ENCODE results near the gene GJC1.

GJC1 gene

DNA sequence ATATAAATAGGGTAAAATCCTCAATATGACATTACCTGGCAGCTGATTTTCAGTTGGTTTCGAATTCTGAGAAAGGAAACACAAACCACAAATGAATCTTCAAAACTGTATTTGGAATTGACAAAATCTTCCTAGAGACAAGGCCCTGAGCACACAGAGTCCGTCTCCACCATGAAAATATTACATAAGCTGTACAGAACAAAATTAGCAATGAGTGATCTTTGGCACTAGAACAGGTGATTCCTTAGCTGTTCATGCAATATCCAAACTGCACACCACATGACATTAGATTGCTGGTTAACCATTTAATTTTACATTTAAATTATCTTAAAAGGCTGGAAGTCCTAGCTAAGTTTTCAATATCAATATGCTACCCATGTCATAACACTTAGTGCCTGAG is 31.7 kb downstream of the GJC1 start:
- no peak for DNase-seq (ENCODE audit: low read depth)

DNA sequence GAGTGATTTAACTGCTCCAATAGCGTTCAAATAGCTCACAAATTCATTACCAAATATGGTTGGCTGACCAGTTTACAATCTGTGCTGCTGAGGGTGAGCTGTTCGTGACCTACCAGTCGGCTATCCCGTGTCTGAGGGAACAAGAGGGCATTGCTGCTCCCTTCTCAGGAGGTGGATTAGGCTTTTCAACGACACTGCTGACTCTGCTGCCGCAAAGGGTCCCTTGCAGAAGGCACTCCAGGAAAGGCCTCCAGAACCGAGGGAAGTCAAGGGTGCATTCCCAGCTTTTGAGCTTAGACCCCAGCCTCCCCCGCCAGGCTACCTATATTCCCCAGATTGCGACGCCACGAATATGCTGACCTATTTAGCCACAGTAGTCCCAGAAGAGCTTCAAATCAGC is 32.3 kb downstream of the GJC1 start:
- no peak for DNase-seq (ENCODE audit: low read depth)

GRCh38 chr17:44796731-44797130 is 33.4 kb downstream of the GJC1 start:
- DNase-seq (ENCODE audit: low read depth) = no peak

GRCh38 chr17:44795928-44796327 is 34.2 kb downstream of the GJC1 start:
- no peak for DNase-seq (ENCODE audit: low read depth)

GRCh38 chr17:44795421-44795820 is 34.7 kb downstream of the GJC1 start:
- no peak for DNase-seq (ENCODE audit: low read depth)

DNA sequence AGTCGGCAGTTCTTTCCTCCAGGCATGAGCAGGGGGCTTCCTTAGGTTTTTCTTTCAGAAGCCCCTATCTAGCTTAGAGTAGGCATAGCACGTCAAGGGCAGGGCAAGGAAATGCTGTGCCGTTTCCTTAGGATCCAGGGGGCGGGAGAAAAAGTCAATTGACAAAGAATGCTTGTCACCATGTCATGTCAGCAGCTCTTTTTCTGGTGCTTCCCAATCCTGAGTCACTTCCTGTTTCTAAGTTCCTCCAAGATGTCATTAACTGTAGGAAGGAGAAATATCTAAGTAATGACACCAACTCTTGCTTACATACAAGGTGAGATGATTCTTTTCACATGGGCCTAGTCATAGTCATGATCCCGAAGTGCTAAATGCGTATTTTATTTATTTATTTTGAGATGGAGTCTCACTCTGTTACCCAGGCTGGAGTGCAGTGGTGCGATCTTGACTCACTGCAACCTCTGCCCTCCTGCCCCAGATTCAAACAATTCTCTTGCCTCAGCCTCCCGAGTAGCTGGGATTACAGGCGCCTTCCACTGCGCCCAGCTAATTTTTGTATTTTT is 35.2 kb downstream of the GJC1 start:
- DNase-seq (ENCODE audit: low read depth) = no peak

- DNase-seq (ENCODE audit: low read depth) = no peak
These were observed 35.9 kb downstream of the GJC1 start for GRCh38 chr17:44793885-44794842.

- DNase-seq (ENCODE audit: low read depth) = no peak
These were observed 37.8 kb downstream of the GJC1 start for GRCh38 chr17:44792276-44792675.

DNA sequence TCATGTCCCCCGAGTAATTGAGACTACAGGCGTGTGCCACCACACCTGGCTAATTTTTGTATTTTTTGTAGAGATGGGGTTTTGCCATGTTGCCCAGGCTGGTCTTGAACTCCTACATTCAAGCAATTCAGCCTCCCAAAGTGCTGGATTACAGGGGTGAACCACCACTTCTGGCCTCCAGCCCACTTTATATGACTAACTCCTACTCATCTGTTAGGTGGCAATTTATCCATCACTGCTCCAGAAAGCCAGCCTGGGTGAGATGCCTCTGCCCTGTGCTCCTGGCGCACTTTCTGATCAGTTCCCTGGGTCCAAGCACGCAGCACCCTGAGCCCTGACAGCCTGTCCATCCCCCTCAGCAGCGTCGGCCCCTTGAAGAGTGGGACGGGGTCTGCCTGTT is 41.9 kb downstream of the GJC1 start:
- DNase-seq (ENCODE audit: low read depth) = no peak

DNA sequence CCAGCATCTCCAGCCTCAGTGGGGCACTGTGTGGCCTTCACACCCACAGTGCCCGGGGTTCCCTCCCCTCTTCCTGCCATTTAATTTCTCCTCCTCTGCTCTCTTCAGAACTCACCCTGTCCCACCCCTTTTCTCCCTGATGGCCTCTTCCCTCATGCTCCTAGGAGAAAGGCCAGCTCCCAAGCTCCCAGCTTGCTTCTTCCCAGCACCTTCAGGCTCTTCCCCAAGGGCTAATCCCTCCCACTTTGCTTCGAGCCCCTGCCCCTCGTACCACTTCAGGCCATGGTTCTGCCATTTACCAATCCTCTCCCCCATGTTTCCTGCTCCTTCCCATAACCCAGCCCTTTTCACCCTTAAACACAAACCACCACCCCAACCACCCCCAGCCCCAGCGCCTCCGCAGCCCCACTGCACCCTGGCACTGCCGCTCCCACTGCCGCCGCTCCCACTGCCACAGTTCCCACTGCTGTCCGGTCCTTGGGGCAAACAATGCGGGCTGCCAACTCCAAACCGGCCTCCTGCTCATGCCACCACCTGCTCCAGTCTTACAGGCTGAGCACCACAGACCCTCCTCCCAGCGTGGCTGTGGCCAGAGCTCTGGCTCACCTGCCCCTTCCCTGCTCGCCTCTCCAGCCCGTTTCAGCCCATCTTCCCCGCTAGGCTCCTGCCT is 42.7 kb downstream of the GJC1 start:
- DNase-seq (ENCODE audit: low read depth) = no peak

- no peak for DNase-seq (ENCODE audit: low read depth)
These were observed 43.5 kb downstream of the GJC1 start for GRCh38 chr17:44786551-44787081.

GRCh38 chr17:44785921-44786320 is 44.2 kb downstream of the GJC1 start:
- no peak for DNase-seq (ENCODE audit: low read depth)

DNA sequence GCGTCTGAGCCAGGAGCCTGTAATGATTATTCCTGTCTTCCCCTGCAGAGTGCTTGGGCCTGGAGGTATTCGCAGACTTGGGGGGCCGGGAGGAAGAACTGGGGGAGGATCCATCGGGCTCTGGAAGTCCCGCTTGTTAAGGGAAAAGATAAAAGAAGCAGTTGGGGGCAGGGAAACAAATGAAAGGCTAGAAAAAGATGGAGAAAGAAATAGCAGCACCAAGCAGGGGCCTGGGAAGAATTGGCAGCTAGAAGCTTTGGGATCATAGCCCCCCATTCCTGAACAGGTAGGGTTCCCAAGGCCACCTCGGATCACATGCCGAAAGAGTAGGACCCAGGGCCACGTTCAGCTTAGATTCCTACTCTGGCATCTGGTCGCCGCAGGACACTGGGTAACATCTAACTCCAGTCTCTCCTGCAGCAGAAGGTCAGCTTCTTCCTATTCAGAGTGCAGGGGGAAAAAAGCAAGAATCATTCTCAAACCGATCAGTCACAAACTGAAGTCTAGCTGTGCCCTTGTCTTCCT is 47.7 kb downstream of the GJC1 start:
- no peak for DNase-seq (ENCODE audit: low read depth)

- no peak for DNase-seq (ENCODE audit: low read depth)
These were observed 48.3 kb downstream of the GJC1 start for GRCh38 chr17:44781551-44782325.

DNA sequence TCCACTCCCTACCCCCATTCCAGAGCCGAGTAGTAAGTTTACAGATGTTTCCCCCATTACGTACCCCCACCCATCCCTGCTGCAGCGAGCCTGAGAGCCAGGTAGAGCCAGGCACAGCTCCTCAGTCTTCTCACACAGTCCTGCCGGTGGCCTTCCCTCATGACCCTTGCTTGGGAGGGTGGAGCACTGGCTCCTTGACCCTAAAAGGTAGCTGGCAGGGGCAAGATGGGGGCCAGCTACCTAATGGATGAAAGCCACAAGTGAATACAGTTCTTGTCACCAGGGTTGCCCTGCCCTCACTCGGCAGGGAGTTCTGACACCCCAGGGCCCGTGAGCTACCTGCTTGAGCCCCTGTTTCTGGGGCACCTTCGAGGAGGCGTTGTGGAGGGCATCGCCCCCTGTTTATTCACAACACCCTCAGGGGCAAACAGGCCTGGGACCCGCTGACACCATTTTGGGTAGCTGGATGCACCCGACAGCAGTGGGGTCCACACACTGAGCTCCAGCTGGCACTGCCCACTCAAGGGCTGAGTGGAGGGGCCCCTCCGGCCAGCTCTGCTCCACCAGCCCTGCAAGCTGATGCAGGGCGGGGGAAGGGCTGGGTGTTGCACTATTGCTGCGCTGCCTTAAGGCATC is 49.1 kb downstream of the GJC1 start:
- no peak for DNase-seq (ENCODE audit: low read depth)

- DNase-seq (ENCODE audit: low read depth) = no peak
These were observed 49.9 kb downstream of the GJC1 start for GRCh38 chr17:44780161-44780560.

DNA sequence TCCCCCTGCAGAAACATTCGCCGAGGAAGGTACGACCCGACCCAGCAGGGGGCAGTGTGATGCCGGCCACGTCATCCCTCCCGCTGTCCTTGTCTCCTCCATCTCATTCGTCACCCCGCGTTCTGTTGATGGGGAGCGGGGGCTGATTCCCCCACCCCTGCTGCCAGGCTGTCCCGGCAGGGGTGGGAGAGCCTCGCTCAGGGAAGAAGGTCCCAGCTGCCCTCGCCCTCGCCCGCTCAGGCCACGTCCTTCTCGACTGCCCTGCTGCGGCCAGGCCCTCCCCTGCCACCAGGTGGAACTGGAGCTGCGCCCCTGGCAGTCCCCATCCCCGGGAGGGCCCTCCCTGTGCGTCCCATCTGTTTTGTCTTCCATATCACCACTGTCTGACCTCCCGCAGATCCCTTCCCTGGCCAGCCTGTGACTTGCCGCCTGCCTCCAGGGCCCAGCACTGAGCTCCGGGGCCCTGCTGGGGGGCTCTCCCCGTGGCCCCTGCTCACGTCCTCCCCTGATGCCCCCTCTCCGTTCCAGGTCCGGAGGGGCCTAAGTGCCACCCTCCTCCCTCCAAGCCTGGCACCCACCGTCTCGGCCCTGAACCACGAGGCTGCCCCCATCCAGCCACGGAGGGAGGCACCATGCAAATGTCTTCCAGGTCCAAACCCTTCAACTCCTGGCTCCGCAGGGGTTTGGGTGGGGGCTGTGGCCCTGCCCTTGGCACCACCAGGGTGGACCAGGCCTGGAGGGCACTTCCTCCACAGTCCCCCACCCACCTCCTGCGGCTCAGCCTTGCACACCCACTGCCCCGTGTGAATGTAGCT is 50.7 kb downstream of the GJC1 start:
- peak; percentile 71 for DNase-seq (ENCODE audit: low read depth)

DNA sequence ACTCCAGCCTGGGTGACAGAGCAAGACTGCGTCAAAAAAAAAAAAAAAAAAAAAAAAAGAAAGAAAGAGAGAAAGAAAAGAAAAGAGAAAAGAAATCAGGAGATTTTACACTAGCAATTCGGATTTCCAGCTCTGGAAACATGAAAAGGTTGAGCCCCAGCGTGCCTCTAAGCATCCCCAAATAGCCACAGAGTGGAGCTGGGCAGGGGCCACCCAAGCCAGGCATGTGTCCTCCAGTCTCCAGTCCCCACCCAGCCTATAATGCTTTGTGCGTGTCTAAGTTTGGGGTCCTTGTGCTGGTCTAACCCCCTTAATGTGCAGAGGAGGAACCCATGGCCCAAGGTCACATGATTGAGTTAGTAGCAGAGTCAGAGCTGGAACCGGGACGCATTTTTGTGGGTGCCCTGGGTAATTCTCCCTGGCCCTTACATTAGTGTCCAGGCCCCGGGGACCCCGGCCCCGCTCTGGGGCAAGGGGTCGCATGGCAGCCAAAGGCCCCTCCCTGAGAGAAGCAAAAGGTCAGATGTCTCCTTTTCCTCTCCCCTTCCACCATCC is 51.4 kb downstream of the GJC1 start:
- DNase-seq (ENCODE audit: low read depth) = no peak

- no peak for DNase-seq (ENCODE audit: low read depth)
These were observed 52.4 kb downstream of the GJC1 start for GRCh38 chr17:44777394-44778348.
